Testis (tissue), 3 donors: ENCODE results near the gene SLC25A26. TPM values are rescaled to one million over a fixed set of nuclear protein-coding genes. Genes with fewer than 3 reads are reported as not detected.

Experiments
- DNase-seq: peaks from one replicate; pipeline ENCODE4 v3.0.0-alpha.2; 2019
- H3K27ac ChIP-seq, 2 donors: fragments of 200-600 bp; sonication (generic); one replicate each; pipeline ENCODE4 v1.5.1; 2019
- H3K27me3 ChIP-seq: fragments of 200-600 bp; sonication (generic); one replicate; pipeline ENCODE4 v1.5.1; 2019
- H3K36me3 ChIP-seq: fragments of 200-600 bp; sonication (generic); one replicate; pipeline ENCODE4 v1.5.1; 2017; ENCODE audit warnings: low read depth; ENCODE audit errors: missing control alignments
- H3K4me1 ChIP-seq: fragments of 200-600 bp; sonication (generic); one replicate; pipeline ENCODE4 v1.5.1; 2019
- H3K4me3 ChIP-seq, 2 donors: fragments of 200-600 bp; sonication (generic); one replicate each; pipeline ENCODE4 v1.5.1; 2017 to 2019
- H3K9me3 ChIP-seq: fragments of 200-600 bp; sonication (generic); one replicate; pipeline ENCODE4 v1.5.1; 2017
- CTCF ChIP-seq, 3 experiments: fragments of 450-650 bp in 2 of 3; fragments of 200-600 bp in 1 of 3; sonication (generic) in 1 of 3; IDR thresholded peaks; one replicate each; pipeline ENCODE4 v1.5.1; 2016 to 2019; ENCODE audit warnings: antibody characterized with exemption in 3 of 3, mild to moderate bottlenecking in 2 of 3, moderate library complexity in 1 of 3
- POLR2A ChIP-seq: fragments of 450-650 bp; IDR thresholded peaks from one replicate; pipeline ENCODE4 v1.6.1; 2017; ENCODE audit warnings: antibody characterized with exemption, mild to moderate bottlenecking, moderate library complexity
- WGBS, 2 donors: methylation state at CpG; one replicate each; pipeline ENCODE4 v1.1.5; 2018; 5-methylcytosine and 5-hydroxymethylcytosine counted together
- intact Hi-C: fragments of 100-400 bp; cut with DNase I; formaldehyde crosslinking; loops from one replicate; pipeline ENCODE4 v1.15.1; 2023; ENCODE audit warnings: low total_unique reads
- polyA plus RNA-seq: library from polyadenylated mRNA; stranded (reverse); fragments of 350-450 nt; fragmentation: Illumina TruSeq; extraction: RNeasy Lipid Tissue Mini Kit (QIAGEN cat#74804); gene quantifications from one replicate; pipeline ENCODE4 v1.2.3, GENCODE V29; 2014; ENCODE audit warnings: low read depth, low replicate concordance; ENCODE audit not compliant: insufficient read depth
- total RNA-seq, 2 donors: library from RNA; depleted of rRNA; stranded (reverse); fragments of >200 nt; gene quantifications; one replicate each; pipeline ENCODE4 v1.2.3, GENCODE V29; 2016

SLC25A26 gene
- total and polyA plus RNA-seq, 3 donors from 2014 or later, result 29.7 to 30.5 (median 30.0) TPM

GRCh38 chr3:66410976-66411375 lies 190.2 kb downstream of the SLC25A26 start:
- Histone ChIP-seq H3K27me3 (no peaks in the 10 kb centered on the region), H3K4me1 (peaks cover 13% of the 10 kb centered on the region), H3K4me3 (no peak overlapping the region), H3K36me3 (no peaks in the 10 kb centered on the region), H3K27ac (no peak overlapping the region), H3K9me3 (no peaks in the 10 kb centered on the region)
- intact Hi-C loops, result loop anchor here (10.0 kb wide), 1 partner anchor 84 kb away; no protein-coding TSS in a partner anchor
- TF ChIP-seq POLR2A (no peak), CTCF (IDR thresholded peaks at IDR 0.05) (no peak)
- no peak for DNase-seq
- WGBS, 2 donors, result 97% methylated on average over 7 of the region's 7 CpGs

- Histone ChIP-seq H3K4me1 (peaks cover 18% of the 10 kb centered on the region), H3K4me3 (no peak overlapping the region), H3K9me3 (no peaks in the 10 kb centered on the region), H3K27ac (no peak overlapping the region), H3K27me3 (no peaks in the 10 kb centered on the region), H3K36me3 (no peaks in the 10 kb centered on the region)
- WGBS, 2 donors, result 52 to 64% methylated on average over 8 of the region's 8 CpGs
- DNase-seq, result no peak
- intact Hi-C loops, result loop anchor here (10.0 kb wide), 1 partner anchor 83 kb away; no protein-coding TSS in a partner anchor
- TF ChIP-seq POLR2A, result no peak
Observed at GRCh38 chr3:66411474-66411873, 190.7 kb downstream of the SLC25A26 start.

- 85 to 88% methylated on average over 9 to 24 of the region's 24 CpGs for WGBS, 2 donors
- Histone ChIP-seq H3K4me1 (peaks cover 25% of the 10 kb centered on the region), H3K27ac (no peak overlapping the region), H3K9me3 (no peaks in the 10 kb centered on the region), H3K36me3 (no peaks in the 10 kb centered on the region), H3K27me3 (no peaks in the 10 kb centered on the region), H3K4me3 (no peak overlapping the region)
- no peak for DNase-seq
- intact Hi-C loops, result loop anchor here (10.0 kb wide), 1 partner anchor 83 kb away; no protein-coding TSS in a partner anchor
- TF ChIP-seq CTCF (IDR thresholded peaks at IDR 0.05) (no peak), POLR2A (no peak)
Observed at GRCh38 chr3:66411961-66412887, 191.4 kb downstream of the SLC25A26 start.

GRCh38 chr3:66413151-66413751 lies 192.4 kb downstream of the SLC25A26 start:
- Histone ChIP-seq H3K9me3 (no peaks in the 10 kb centered on the region), H3K4me3 (no peak overlapping the region), H3K27me3 (no peaks in the 10 kb centered on the region), H3K36me3 (no peaks in the 10 kb centered on the region), H3K27ac (no peak overlapping the region), H3K4me1 (peaks cover 28% of the 10 kb centered on the region)
- 95 to 96% methylated on average over 5 to 7 of the region's 7 CpGs for WGBS, 2 donors
- intact Hi-C loops, result loop anchor here (10.0 kb wide), 1 partner anchor 82 kb away; no protein-coding TSS in a partner anchor
- TF ChIP-seq POLR2A, result no peak
- TF ChIP-seq CTCF (IDR thresholded peaks at IDR 0.05), result no peak
- DNase-seq, result no peak

- peak overlapping the region in 1 of 2 donors; percentile 48 for H3K27ac ChIP-seq
- TF ChIP-seq CTCF (IDR thresholded peaks at IDR 0.05) (no peak), POLR2A (no peak)
- no peaks in the 10 kb centered on the region for H3K27me3 ChIP-seq
- H3K4me1 ChIP-seq, result peaks cover 32% of the 10 kb centered on the region
- H3K36me3 ChIP-seq, result no peaks in the 10 kb centered on the region
- H3K4me3 ChIP-seq, result no peak overlapping the region
- DNase-seq, result no peak
- WGBS, 2 donors, result 96% methylated on average over 4 to 5 of the region's 5 CpGs
- no peaks in the 10 kb centered on the region for H3K9me3 ChIP-seq
- intact Hi-C loops, result loop anchor here (10.0 kb wide), 1 partner anchor 80 kb away; no protein-coding TSS in a partner anchor
Observed at GRCh38 chr3:66414846-66415245, 194.0 kb downstream of the SLC25A26 start.
